Panc1 (cell line): ENCODE data around the gene PRL.

Experiments
- CTCF ChIP-seq: fragments of 450-650 bp; IDR thresholded peaks from 2 replicates; pipeline ENCODE4 v1.5.1; 2017; ENCODE audit warnings: mild to moderate bottlenecking
- POLR2AphosphoS5 ChIP-seq: IDR thresholded peaks from 2 replicates; pipeline ENCODE4 v1.6.1; 2012; ENCODE audit warnings: mild to moderate bottlenecking, low read depth, low read length, moderate library complexity
- REST ChIP-seq, 2 experiments: IDR thresholded peaks; 2 replicates each; pipeline ENCODE4 v1.6.1; 2011 to 2012; ENCODE audit warnings: low read depth in 2 of 2, control low read depth in 1 of 2, low read length in 1 of 2, mild to moderate bottlenecking in 1 of 2, moderate library complexity in 1 of 2; ENCODE audit not compliant: insufficient read depth in 1 of 2

- TF ChIP-seq CTCF (no peak), POLR2AphosphoS5 (no peak), REST (IDR thresholded peaks at IDR 0.05; ENCODE audit: insufficient read depth in 1 of 2, low read depth in 2 of 2, low read length in 1 of 2) (no peak)
Observed at GRCh38 chr6:22240025-22240424, 56.8 kb downstream of the PRL start.
